HG03064 (cell line): ENCODE results near the gene EHBP1L1.

Source experiments
- ATAC-seq: cut with Tn5 transposase; IDR thresholded peaks from one replicate; pipeline ENCODE4 v1.9.1; 2021; ENCODE audit warnings: low read depth; ENCODE audit not compliant: unreplicated experiment

The EHBP1L1 gene

DNA sequence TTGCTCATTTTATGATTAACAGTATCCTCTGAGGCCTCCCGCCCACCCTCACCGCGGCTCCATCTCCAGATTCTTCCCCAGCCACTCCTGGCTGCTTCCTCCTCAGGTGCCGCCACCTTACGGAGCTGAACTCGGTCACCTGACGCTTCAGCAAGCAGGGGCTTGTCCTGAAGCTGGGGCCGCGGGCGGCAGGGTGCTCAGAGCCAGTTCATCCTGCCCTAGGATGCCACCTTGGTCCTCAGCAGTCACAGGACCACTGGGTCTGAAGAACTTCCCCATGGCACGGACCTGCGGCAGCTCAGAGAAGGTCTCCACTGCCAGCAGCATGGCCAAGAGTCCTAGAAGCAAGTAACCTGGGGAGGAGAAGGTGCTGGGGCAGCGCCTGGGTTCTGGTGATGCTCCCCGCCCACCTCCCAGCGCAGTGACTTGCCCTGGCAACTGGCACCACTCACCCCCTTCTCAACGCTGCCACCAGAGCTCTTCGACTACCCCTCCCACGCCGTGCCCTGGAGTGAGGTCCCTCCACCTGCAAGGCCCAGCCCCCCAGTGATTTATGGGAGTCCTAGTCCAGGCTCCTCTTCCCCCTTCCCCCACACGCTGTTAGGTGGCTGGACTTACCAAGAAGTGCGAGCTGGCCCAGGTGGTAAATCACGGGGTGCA, 17.1 kb downstream of the EHBP1L1 start:
- ATAC-seq, result no peak

GRCh38 chr11:65593518-65594414, 17.9 kb downstream of the EHBP1L1 start:
- ATAC-seq, result no peak

DNA sequence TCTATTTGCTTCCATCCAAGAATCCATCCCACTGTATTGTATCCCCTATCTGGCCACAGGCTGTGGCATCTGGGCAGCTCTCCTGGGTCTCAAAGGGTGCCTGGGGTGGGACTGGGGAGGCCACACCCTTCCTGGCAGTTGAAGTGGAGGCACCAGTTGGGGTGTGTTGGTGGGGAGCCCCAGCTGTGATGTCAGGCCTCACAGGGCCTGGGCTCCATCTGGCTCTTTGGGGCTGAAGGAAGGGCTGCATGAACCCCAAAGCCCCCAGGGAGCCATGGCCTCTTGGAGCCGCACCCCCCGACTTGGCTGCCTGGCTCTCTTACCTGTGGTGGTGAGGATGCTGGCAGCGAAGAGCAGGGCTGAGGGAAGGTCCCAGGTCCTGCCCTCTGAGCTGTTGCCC, 19.3 kb downstream of the EHBP1L1 start:
- ATAC-seq, result no peak

GRCh38 chr11:65595543-65596281, 19.9 kb downstream of the EHBP1L1 start, which contains the start of gene KCNK7:
TSS of gene KCNK7 (minus strand) at chr11:65595800. CDS start at chr11:65595772, 28 bp downstream.
- ATAC-seq, result no peak

- ATAC-seq, result no peak
These were observed 20.7 kb downstream of the EHBP1L1 start for GRCh38 chr11:65596520-65596919.

- ATAC-seq, result no peak
These were observed 22.4 kb downstream of the EHBP1L1 start for GRCh38 chr11:65598258-65598699.

DNA sequence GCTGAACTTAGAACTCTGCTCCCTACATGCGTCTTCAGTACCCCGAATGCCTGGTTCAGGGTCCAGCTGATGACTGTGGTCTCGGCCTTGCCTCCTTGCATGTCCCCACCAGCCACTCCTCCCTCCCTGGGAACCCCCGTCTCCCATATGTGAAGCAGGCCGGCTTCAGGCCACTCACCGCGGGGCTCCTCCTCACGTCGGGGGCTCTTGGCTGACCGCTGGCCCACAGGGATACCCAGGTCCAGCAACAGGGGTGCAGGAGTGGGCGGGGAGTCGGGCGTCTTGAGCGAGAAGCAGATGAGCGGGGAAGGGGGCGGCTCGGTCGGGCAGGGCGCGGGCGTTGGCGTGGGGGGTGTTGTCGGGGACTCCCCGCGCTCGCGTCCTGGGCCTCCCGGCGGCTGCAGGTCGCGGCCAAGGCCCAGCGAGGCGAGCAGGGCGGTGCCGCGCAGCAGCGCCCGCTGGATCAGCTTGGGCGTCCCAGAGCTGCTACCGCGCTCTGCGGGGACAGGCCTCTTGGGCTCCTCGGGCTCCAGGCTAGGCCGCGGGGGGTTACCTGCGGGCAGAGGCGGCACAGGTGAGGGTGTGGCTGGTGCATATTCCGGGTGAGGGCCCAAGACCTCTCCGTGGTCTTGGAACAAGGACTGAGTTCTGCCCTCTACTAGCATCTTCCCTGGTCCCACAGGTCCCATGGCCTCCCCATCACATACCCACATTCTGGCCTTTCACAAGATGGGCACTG, 23.5 kb downstream of the EHBP1L1 start:
- no peak for ATAC-seq

DNA sequence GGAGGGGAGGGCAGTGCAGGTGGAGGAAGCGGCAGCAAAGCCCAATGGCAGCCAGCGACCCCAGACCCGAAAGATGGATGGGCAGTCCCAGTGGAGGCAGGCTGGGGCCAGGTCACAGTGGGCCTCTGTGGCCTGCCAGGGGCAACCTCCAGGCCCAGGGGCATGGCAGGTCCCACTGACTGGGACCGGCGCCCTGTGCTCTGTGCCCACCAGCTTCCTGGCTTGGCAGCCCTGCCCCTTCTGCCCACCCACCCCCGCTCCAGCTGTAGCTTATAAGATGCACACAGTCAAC, 24.0 kb downstream of the EHBP1L1 start:
- no peak for ATAC-seq

DNA sequence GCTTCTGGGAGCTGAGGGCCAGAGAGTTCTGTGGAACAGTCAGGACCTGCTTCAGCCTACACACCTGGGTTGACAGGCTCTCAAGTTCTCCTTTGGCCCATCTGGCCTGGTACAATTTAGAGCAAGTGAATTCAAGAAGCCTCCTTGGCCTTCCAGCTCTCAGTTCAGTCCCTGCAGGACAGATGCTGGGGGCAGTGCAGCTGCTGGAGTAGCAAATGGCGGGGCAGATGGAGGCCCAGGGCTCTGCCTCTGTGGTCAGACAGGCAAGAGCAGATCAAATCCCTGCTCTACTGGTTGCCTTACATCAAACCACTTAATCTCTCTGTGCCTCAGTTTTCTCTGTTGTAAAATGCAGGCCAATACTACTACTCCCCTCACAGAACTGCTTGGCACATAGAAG, 28.4 kb downstream of the EHBP1L1 start:
- no peak for ATAC-seq

- no peak for ATAC-seq
These were observed 31.2 kb downstream of the EHBP1L1 start for GRCh38 chr11:65606876-65607613.

DNA sequence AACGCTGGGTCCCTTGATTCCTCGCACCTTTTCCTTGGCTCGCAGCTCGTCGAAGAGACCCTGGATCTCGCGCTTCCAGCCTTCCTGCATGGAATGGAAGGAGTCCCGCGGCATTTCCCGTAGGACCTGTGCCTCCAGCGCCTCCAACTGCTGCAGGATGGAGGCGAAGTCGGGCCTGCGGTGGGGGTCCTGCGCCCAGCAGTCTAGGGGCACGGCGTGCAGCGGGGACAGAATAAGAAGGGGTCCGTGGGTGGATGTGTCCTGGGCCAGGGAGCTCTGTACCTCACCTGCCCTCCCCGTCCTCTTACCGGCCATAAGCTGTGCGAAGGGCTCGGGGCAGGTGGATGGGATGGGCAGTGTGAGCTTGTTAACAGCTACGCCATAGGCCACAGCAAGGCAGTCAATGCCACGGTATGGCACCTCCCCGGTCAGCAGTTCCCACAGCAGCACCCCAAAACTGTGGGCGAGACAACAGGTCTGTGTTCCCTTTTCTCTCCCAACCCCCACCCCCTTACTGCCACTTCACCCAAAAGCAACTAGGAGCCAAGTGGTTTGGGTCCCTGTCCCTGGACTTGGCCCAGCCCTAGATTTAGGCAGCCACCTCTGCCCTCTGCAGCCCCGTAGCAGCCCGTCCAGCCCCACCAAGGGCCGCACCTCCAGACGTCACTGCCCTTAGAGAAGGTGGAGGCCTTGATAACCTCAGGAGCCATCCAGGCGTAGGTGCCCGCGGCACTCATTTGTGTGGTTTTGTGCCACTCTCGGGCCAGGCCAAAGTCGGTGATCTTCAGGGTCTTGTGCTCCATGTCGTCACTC, 32.0 kb downstream of the EHBP1L1 start:
- ATAC-seq, result no peak

DNA sequence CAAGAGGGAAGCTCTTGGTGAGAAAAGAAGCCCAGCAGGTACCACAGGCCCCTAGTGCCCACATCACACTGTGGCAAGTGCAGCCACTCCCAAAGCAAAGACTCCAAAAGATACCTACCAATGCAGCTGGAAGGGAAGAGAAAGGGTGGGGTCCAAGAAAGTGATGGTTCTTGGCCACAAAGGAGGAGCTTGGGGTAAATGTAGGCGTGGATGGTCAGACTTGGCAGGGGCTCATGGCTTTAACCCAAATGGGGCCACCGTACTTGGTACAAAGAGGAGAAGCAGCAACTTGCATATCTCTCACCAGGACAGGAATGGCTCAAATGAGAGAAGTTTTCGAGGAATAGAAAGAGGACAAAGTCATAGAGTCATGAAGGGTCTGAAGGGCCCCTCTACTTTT, 33.4 kb downstream of the EHBP1L1 start:
- no peak for ATAC-seq

GRCh38 chr11:65609665-65610064, 33.8 kb downstream of the EHBP1L1 start:
- ATAC-seq, result no peak

GRCh38 chr11:65610404-65610803, 34.6 kb downstream of the EHBP1L1 start:
- ATAC-seq, result no peak

DNA sequence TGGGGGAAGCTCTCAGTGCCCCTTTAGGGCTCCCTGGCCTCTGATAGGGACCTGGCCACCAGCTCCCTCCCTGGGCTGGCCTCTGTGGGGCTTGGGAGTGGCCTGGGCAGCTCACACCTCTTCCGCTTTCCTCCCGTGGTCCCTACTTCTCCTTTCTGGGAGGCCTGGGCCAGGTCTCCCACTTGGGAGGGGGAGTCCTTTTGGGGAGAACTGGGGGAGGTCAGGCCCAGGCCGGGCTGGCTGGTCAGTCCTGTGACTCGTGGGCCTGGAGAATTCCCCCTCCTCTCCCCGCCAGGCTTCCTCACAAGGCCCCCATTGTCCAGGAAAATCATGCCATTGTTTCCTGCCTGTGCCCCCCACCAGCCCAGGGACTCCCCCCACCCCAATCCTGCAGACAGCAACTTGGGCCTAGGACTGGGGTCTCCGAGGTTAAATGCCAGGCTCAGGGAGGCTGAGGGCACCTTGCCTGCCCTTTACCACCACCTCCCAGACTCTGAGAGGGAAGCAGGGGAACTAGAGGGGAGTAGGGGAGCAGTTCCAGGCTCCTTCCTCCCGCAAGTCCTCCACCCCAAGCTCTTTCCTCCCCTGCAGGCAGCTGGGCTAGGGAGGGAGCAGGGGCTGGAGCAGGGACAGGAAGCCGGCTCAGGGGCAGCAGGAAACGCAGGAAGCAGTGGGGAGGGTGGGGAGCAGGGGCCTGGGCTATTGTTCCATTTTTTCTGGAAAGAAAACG, 35.3 kb downstream of the EHBP1L1 start:
- ATAC-seq, result no peak

GRCh38 chr11:65611758-65612603, 36.1 kb downstream of the EHBP1L1 start:
- ATAC-seq, result no peak

- no peak for ATAC-seq
These were observed 36.8 kb downstream of the EHBP1L1 start for GRCh38 chr11:65612691-65613090.
